ENCODE data around the gene ITM2C. TPM values are rescaled to one million over a fixed set of nuclear protein-coding genes. Genes with fewer than 3 reads are reported as not detected.

Gene ITM2C
- total RNA-seq, 3 donors from 2014 or later = 1,048 to 2,192 (median 2,113) TPM

DNA sequence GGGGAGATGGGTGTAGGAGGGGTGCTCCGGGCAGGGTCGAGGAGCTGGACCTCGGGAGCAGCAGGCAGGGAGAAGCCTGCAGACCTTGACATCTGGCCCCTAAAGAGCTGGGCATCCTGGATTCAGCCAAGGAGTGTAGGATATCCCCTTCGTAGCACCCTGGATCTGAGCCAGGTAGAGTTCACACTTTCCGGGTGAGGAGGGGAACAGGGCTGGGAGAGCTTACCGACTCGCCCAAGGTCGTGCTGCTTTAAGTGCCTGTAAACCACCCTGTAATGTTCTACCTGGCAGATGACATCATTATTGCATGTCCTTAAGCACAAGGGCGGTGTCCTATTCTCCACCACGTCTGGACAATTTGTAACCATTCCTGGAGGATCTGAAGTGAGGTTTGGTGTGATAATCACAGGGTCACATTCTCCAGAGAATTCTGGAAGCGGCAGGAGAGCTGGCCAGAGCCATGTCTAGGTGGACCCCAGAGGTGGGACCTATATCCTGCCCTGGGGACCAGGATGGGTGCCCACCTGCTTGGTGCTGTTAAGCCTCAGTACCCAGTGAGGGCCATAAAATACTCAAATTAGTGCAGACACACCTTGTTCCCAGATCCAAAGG lies 14.6 kb downstream of the ITM2C start:
- no peak overlapping the region for H3K4me3 ChIP-seq
- H3K36me3 ChIP-seq (ENCODE audit: low read depth) = no peaks in the 10 kb centered on the region
- peaks cover 57% of the 10 kb centered on the region for H3K4me1 ChIP-seq (ENCODE audit: low read depth)
- intact Hi-C loops (cut with DNase I, micrococcal nuclease) = no loop called here
- H3K9me3 ChIP-seq = no peaks in the 10 kb centered on the region
- peak; percentile 86 for ATAC-seq
- TF ChIP-seq, protein P1, sequence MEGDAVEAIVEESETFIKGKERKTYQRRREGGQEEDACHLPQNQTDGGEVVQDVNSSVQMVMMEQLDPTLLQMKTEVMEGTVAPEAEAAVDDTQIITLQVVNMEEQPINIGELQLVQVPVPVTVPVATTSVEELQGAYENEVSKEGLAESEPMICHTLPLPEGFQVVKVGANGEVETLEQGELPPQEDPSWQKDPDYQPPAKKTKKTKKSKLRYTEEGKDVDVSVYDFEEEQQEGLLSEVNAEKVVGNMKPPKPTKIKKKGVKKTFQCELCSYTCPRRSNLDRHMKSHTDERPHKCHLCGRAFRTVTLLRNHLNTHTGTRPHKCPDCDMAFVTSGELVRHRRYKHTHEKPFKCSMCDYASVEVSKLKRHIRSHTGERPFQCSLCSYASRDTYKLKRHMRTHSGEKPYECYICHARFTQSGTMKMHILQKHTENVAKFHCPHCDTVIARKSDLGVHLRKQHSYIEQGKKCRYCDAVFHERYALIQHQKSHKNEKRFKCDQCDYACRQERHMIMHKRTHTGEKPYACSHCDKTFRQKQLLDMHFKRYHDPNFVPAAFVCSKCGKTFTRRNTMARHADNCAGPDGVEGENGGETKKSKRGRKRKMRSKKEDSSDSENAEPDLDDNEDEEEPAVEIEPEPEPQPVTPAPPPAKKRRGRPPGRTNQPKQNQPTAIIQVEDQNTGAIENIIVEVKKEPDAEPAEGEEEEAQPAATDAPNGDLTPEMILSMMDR (IDR thresholded peaks at IDR 0.05) = no peak
- peak; percentile 80 to 93 (median 81) for DNase-seq

DNA sequence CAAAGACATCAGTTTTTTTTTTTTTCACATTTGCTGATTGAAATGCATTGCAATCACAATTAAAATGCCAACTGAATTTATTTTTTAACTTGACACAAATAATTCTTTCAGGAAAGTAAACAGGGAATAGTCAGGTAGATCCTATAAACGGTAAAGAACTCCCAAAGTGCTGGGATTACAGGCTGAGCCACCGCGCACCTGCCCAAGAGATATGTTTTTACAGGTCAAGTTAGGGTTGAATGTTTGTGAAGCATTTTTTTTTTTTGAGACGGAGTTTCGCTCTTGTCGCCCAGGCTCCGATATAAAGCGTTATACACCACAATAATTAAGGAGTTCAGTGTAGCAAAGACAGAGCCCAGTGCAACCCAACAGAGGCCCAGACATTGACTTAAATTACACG lies 15.1 kb downstream of the ITM2C start:
- peak; percentile 59 to 66 (median 66) for DNase-seq
- intact Hi-C loops (cut with DNase I, micrococcal nuclease) = no loop called here
- peaks cover 52% of the 10 kb centered on the region for H3K4me1 ChIP-seq (ENCODE audit: low read depth)

DNA sequence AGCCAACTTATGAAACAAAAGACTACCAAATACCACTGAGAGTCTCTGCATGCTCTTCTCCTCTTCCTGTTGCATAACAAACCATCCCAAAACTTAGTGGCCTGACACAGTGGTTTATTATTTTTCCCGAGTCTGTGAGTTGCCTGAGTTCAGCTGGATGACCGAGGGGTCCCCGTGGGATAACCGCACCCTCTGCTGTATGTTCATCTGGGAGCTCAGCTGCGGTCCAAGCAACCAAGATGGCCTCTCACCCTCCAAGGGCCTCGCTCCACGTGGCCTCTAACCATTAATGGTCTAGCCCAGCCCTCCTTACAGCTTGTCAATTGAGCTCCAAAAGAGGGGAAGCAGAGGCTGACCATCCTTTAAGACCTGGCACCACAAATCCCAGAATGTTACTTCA lies 17.1 kb downstream of the ITM2C start:
- peaks cover 36% of the 10 kb centered on the region for H3K4me1 ChIP-seq (ENCODE audit: low read depth)
- H3K36me3 ChIP-seq (ENCODE audit: low read depth) = no peaks in the 10 kb centered on the region
- DNase-seq (peak in 2 of 3 donors; percentile 32 to 33), ATAC-seq (no peak)
- intact Hi-C loops (cut with DNase I, micrococcal nuclease) = no loop called here
- no peaks in the 10 kb centered on the region for H3K9me3 ChIP-seq
- H3K4me3 ChIP-seq = no peak overlapping the region
- TF ChIP-seq, protein P1 (IDR thresholded peaks at IDR 0.05) = no peak

More for the DNA sequence above, 15.1 kb downstream of the ITM2C start:
- H3K9me3 ChIP-seq = no peaks in the 10 kb centered on the region
- no peak overlapping the region for H3K4me3 ChIP-seq
- ATAC-seq = peak; percentile 45
- TF ChIP-seq, protein P1 (IDR thresholded peaks at IDR 0.05) = no peak
- H3K36me3 ChIP-seq (ENCODE audit: low read depth) = no peaks in the 10 kb centered on the region

DNA sequence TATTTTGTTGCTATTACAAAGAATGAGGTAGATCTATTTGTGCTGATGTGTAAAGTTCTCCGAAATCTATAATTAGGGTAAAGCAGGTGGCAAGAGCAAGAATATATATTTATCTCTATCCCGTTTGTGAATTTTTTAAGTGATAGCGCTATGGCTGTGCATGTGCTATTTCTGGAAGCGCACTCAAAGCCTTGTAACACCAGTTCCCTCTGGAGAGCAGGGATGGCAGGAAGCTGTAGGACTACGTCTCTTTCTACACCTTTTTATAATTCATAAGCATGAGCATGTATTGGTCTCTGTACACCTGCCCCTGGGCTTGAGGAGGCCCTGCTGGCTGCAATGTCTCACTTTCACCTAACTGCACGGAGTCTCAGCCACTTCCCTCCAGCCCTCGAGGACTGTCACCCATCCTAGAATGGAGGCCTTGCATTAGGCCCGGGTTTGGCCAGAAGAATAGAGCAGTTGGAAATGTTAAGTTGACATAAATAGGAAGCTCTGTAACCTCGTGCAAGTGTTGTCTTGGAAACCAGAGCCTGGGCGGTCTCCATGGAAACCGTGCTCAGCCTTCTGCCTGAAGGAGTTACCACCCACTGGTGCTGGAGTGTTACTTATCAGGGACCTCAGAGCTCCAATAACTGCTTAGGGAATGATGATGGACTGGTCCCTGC lies 20.9 kb downstream of the ITM2C start:
- intact Hi-C loops (cut with DNase I, micrococcal nuclease) = no loop called here
- no peak for ATAC-seq

DNA sequence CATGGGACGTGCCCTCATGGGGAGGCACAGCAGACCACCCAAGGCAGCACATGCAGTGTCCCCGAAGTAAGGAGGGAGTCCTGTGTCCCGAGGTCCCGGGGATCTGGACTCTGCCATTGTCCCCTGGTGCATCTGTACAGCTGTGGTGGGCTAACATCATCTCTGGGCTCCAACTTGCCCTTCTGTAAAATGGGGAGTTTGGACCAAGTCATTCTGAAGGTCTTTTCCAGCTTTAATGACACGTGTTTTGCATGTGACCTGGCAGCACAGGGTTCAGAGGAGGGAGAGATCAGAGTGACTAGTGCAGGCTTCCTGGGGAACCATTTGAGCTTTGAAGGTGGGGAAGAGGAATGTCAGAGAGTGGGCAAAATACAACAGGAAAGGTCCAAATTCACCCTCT lies 21.5 kb downstream of the ITM2C start:
- ATAC-seq (no peak), DNase-seq (peak in 1 of 3 donors; percentile 16)
- intact Hi-C loops (cut with DNase I, micrococcal nuclease) = no loop called here
- TF ChIP-seq, protein P1 (IDR thresholded peaks at IDR 0.05) = no peak
- Histone ChIP-seq H3K4me3 (no peak overlapping the region), H3K4me1 (ENCODE audit: low read depth) (peaks cover 4% of the 10 kb centered on the region), H3K9me3 (no peaks in the 10 kb centered on the region), H3K36me3 (ENCODE audit: low read depth) (no peaks in the 10 kb centered on the region)

More for the DNA sequence above, 20.9 kb downstream of the ITM2C start:
- H3K4me3 ChIP-seq = no peak overlapping the region
- H3K36me3 ChIP-seq (ENCODE audit: low read depth) = no peaks in the 10 kb centered on the region
- peak in 2 of 3 donors; percentile 23 to 45 for DNase-seq
- TF ChIP-seq, protein P1 (IDR thresholded peaks at IDR 0.05) = no peak
- peaks cover 9% of the 10 kb centered on the region for H3K4me1 ChIP-seq (ENCODE audit: low read depth)
- no peaks in the 10 kb centered on the region for H3K9me3 ChIP-seq

All from mucosa of descending colon (tissue), 3 donors.